ENCODE measurements around the gene SP6.

Gene SP6

DNA sequence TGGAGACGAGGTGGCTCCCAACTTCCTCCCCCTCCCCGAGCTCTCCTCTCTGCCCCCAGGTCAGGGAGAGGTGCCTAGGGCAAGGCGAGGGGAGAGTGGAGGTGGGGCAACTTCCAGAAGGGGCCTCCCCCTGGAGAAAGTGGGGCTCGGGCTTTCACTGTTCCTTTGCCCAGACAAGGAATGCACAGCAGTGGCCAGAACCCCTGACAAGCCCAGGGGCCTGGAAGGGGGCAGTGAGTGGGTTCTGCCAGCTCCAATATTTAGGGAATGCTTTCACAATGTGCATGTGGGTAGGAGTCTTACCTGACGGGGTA, 33.4 kb upstream of the SP6 start:
- TF ChIP-seq, protein P1, sequence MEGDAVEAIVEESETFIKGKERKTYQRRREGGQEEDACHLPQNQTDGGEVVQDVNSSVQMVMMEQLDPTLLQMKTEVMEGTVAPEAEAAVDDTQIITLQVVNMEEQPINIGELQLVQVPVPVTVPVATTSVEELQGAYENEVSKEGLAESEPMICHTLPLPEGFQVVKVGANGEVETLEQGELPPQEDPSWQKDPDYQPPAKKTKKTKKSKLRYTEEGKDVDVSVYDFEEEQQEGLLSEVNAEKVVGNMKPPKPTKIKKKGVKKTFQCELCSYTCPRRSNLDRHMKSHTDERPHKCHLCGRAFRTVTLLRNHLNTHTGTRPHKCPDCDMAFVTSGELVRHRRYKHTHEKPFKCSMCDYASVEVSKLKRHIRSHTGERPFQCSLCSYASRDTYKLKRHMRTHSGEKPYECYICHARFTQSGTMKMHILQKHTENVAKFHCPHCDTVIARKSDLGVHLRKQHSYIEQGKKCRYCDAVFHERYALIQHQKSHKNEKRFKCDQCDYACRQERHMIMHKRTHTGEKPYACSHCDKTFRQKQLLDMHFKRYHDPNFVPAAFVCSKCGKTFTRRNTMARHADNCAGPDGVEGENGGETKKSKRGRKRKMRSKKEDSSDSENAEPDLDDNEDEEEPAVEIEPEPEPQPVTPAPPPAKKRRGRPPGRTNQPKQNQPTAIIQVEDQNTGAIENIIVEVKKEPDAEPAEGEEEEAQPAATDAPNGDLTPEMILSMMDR (IDR thresholded peaks at IDR 0.05; ENCODE audit: low read depth, low read length, missing control alignments) = no peak
- no peak for DNase-seq (ENCODE audit: low read depth)
- H3K4me3 ChIP-seq (ENCODE audit: low read depth, low read length) = no peak overlapping the region

DNA sequence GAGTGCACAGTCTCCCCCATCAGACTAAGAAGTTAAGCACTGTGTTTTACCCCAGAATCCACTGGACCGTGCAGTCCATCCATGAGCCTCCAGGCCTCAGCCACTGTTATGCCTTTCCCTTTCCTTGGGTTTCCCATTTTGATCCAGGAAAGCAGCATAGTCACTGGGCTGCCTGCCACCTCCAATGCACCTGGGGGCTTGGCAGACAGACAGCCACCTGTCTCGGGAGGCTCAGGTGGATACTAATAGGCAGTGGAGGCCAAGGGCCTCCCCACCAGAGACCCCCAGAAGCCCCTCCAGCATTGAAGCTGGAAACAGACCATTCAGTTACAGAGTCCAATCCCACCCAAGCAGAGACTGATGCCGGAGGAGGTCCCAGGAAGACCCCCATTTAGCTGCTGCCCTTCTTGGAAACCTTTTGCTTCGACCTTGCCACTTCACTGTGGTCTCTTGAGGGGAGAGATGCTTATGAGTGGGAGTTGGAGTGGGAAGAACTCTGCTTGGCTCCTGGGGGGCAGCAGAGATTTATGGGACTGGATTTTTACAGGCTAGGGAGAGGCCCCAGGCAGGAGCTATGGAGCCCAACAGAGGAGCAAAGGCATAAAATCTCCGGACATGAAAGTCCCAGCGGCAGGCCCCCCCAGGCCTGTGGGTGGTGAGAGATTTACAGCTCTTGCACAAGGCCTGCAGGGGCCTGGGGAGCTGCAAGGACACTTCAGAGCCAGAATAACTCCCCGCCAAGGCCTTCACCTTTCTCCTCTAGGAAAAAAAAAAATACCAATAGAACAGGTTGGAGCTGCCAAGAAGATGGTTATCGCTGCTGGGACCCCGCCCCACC, 32.8 kb upstream of the SP6 start:
- no peak for DNase-seq (ENCODE audit: low read depth)
- no peak overlapping the region for H3K4me3 ChIP-seq (ENCODE audit: low read depth, low read length)
- TF ChIP-seq, protein P1 (IDR thresholded peaks at IDR 0.05; ENCODE audit: low read depth, low read length, missing control alignments) = no peak

DNA sequence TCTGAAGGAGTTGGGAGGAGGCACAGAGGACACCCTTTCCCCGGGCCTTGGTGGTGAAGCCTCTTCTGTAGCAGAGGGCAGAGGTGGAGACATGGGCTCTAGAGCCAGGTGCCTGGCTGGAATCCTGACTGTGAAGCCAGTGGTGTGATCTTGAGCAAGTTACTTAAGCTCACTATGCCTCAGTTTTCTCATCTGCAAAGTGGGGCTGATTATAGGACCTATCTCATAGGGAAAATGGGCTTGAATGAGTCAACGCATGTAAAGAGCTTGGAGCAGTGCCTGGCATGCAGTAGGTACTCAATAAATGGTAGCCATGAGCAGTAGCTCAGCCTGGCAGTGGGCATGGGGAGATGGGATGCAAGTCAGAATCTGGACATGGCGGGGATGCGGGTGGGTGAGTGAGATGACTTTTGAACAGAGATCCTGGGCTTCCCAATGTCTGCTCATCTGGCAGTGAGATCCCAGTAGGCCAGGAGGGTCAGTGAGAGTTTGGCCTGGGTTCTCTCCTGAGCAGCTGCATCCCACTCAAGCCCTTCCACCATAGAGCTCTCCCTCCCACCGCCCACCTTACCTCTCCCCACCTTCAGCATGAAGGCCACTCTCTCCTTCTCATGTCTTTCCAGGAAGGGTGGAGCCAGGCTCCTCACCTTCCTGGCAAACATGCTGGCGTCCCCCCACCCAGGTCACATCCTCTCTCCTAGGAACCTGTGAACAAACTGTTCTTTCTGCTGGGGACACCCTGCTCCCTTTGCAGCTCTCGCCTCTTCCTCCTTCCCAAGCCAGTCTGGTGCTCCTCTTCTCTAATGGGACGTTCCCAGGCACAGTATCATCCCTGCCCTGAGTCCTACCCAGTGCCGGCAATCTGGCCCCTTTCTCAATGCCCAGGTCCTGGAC, 32.0 kb upstream of the SP6 start:
- TF ChIP-seq, protein P1 (IDR thresholded peaks at IDR 0.05; ENCODE audit: low read depth, low read length, missing control alignments) = no peak
- no peak for DNase-seq (ENCODE audit: low read depth)
- no peak overlapping the region for H3K4me3 ChIP-seq (ENCODE audit: low read depth, low read length)

DNA sequence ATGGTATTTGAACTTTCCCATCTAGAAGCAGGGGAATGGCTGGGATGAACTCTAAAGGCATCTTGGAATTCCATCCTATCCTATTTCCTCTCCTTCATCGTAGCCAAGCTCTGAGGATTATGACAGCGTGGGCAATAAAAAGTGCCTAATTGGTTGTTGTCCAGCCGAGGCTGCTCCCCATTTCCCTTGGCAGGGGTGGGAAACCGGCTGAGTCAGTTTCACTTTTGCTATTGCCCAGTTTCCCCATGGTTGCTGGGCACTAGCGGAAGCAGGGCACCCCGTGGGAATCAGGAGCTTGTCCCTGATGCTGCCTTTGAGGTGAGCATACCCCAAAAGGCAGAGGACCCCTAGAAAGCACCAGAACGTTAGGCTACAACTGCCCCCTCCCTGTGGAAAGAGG, 31.3 kb upstream of the SP6 start:
- no peak overlapping the region for H3K4me3 ChIP-seq (ENCODE audit: low read depth, low read length)
- no peak for DNase-seq (ENCODE audit: low read depth)
- TF ChIP-seq, protein P1 (IDR thresholded peaks at IDR 0.05; ENCODE audit: low read depth, low read length, missing control alignments) = no peak

DNA sequence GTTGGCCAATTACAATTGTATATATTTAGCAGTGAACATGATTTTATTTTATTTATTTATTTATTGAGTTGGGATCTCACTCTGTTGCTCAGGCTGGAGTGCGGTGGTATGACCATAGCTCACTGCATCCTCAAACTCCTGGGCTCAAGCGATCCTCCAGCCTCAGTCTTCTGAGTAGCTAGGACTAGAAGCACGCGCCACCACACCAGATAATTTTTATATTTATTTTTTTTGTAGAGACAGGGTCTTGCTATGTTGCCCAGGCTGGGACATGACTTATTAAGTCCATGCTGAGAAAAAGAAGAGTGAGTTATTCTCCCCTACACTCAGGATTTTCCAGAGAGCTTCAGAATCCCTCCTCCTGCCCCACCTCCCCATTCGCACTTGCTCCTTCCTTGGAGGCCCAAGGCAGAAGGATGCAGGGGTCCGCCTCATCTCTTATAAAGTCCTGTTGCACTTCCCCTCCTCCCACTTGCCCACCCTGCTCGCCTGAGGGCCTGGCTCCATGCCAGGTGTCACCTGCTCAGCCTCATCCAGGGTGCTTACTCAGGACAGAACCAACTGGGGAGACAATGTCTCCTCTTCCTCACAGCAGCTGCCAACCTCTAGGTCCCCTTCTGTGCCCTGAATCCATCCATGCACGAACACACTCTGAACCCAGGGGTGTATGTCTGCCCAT, 29.0 kb upstream of the SP6 start:
- H3K4me3 ChIP-seq (ENCODE audit: low read depth, low read length) = no peak overlapping the region
- DNase-seq (ENCODE audit: low read depth) = no peak
- TF ChIP-seq, protein P1 (IDR thresholded peaks at IDR 0.05; ENCODE audit: low read depth, low read length, missing control alignments) = no peak

DNA sequence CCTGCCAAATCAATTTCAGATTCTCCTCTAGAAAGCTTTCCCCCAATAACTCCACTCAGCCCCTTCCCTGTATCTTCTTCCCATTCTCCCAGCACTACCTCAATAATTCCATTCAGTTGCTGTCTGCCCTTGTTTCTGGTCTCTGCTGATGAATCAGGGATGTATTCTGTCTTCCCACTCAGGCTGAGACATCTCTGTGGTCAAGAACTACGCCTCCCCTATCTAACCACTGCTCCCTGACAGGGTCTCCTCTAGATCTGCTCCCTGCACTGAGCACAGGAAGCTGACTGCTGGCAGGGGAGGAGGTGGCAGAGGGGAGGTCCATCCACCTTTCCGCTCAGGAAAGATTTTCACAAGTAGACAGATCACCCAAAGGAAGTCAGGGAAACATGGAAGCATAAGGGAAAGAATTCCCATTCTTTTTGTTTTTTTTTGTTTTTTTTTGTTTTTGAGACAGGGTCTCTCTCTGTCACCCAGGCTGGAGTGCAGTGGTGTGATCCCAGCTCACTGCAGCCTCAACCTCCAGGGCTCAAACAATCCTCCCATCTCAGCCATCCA, 28.1 kb upstream of the SP6 start:
- DNase-seq (ENCODE audit: low read depth) = no peak
- TF ChIP-seq, protein P1 (IDR thresholded peaks at IDR 0.05; ENCODE audit: low read depth, low read length, missing control alignments) = no peak
- H3K4me3 ChIP-seq (ENCODE audit: low read depth, low read length) = no peak overlapping the region
